GM20431 (cell line): Measurements from ENCODE around the gene C3orf49.

ENCODE experiments used
- in situ Hi-C: fragments of 300-500 bp; cut with MseI, MboI; formaldehyde crosslinking; loops from one replicate; pipeline ENCODE4 v1.15.0; 2020; ENCODE audit warnings: low sequenced_read_pairs; ENCODE audit not compliant: unreplicated experiment

Gene C3orf49, protein sequence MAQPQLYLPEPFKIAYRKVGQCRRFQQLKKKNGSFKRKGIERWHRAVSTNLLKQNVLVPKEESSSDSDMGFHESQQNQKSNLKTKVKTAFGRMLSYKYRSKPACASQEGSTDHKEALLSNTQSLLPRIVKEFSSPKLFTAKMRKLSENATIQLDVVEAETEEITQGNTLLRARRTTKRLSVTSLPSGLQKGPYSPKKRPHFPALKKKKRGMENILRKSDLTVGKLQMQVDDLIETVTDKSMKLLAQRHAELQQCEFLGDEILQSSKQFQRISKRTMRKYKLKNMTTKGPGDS

DNA sequence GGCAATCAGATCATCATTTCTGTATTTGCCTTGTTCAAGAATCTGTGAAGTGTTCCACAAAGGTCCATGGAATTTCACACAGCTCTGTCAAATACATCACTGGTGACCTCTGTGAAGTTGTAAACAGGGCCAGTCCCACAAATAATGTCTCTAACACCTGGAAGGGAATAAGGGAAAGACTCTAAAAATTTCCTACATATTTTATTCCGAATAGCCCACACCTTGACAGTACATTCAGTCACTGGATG, at the start of gene C3orf49:
C3orf49 (plus strand) TSS at position 149 of the 248 bp plus-strand sequence. CDS start 173 bp downstream, outside the sequence.
- in situ Hi-C loops: loop anchor here (25.0 kb wide), 1 partner anchor 1182 kb away; no protein-coding TSS in a partner anchor

DNA sequence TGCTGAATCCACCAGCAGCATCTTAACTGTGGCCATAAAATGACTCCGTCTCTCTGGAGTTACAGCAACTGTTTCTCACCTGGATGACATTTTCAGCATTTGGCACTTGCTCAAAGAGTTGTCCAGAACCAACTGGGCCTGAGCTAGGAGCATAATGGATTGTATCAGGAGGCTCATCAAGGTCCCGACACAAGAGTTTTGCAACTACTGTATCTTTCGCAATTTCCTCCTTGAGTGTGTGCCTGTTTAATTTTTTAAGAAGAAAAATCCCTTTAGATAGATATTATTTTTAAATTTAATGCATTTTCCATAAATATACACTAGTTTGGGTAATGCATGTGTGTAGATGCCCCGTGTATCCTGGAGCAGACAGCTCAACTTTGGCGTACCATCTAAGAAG, 44.3 kb upstream of the C3orf49 start:
- in situ Hi-C loops: no loop called here

DNA sequence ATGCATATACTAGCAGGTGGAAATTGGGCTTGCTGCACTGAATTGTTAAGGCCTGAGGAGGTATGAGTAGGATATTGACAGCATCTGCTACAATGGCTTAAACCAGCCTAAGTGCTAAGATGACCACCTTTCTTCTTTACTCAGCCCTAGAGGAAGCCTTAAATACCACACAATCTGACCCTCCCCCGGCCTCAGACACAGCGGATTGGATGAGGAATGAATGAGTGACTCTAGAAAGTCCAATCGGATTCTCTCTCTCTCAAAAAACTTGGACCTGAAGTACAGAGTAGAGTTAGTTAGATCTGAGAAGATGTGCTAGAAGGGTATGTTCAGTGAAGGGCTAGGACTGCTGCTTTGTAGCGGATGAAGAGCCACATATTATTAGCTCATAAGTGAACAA, 39.9 kb upstream of the C3orf49 start:
- in situ Hi-C loops: no loop called here

DNA sequence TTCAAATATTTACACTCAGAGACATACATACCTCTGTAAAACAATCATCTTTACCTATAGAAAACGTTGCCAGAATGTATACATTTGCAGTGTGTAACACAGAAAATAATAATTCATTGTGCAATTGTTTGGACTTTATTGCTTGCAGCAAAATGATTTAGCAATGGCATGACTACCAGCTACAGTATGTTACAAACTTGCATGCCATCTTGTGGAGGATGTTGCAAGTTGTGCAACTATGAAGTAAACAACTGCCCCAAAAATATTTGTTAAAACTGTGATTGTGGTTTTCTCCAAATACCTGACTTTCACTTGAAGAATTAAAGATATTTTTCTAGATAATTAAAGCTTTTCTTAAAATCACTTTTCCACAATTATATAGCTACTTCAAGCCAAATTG, 27.1 kb upstream of the C3orf49 start:
- in situ Hi-C loops: no loop called here

DNA sequence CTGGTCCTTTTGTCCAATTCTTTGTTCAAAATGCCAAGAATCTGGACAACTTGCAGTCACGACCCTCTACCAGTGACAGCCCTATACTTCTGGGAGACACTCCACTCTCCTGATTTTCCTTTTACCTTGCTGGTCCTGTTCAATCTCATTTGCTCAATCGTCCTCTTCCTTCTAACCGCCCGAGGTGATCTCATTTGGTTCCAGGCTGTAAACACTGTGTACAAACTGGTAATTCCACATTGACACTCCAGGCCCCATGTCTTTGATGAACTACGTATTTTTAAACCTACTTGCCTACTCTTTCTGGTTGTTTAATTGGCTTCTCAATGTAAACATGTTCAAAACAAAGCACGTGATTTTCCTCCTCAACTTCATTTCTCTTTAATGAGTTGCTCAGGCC, 23.7 kb upstream of the C3orf49 start:
- in situ Hi-C loops: no loop called here

DNA sequence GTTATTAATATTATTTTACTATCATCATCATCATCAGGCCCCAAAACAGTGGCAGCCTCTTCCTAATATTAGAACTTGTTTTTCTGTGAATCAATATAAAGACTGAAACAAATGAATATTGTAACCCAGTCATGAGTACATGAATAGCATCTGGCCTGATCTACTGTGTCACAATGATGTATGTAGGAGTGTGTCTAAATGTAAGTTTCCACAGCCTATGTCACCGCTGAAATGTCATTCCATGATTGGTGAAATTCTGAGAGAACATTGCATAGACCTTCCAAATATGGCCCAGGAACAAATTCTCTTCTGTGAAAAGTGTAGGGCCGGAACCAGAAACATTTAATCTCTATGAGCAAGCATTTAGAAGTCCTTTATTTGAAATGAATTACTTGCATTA, 20.6 kb upstream of the C3orf49 start:
- in situ Hi-C loops: no loop called here

DNA sequence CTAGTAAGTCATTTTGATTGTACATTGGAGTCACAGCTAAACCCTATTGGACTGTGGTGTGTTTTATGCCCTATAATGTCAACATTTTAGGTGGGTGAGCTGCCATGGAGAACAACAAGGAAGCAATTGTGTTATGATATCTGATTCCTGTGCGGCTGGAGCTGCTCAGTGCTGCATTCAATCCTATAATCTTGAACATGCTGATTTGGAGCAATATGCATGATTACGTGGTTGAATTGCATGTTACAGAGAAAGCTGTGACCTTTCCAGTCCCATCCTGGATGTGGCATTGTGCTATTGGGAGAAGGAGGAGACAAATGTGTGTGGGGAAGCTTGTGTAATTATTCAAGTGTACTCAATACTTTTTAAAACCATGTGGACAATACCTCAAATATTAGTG, 20.1 kb upstream of the C3orf49 start:
- in situ Hi-C loops: no loop called here

DNA sequence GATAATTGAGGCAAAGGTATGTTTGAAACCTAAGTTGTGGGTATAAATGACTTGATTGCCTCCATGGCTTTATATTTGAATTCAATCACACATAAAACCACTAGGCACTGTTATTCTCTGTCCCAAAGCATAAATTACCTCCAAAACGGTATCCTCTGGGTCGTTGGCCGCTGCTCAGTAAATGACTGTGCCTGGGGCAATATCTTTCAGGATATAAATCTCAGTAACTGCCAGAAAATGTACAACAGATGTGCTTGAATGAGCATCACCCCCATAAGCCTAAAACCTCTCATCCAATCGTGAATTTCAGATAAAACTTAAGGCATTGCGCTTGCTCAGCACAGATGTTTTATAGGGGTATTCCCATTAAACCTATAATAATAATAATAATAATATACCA, 19.0 kb upstream of the C3orf49 start:
- in situ Hi-C loops: loop anchor here (25.0 kb wide), 1 partner anchor 1163 kb away; no protein-coding TSS in a partner anchor

DNA sequence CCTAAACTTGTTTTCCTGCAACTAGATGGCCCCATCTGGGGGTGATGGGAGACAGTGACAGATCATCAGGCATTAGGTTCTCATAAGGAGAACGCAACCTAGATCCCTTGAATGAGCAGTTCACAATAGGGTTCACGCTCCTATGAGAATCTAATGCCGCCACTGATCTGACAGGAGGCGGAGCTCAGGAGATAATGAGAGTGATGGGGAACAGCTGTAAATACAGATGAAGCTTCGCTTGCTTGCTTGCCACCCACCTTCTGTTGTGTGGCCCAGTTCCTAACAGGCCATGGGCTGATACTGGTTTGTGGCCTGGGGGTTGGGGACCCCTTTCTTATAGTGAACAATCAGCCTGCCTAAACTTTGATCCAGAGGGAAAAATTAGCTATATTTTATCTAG, 15.2 kb upstream of the C3orf49 start:
- in situ Hi-C loops: loop anchor here (25.0 kb wide), 1 partner anchor 1167 kb away; no protein-coding TSS in a partner anchor

DNA sequence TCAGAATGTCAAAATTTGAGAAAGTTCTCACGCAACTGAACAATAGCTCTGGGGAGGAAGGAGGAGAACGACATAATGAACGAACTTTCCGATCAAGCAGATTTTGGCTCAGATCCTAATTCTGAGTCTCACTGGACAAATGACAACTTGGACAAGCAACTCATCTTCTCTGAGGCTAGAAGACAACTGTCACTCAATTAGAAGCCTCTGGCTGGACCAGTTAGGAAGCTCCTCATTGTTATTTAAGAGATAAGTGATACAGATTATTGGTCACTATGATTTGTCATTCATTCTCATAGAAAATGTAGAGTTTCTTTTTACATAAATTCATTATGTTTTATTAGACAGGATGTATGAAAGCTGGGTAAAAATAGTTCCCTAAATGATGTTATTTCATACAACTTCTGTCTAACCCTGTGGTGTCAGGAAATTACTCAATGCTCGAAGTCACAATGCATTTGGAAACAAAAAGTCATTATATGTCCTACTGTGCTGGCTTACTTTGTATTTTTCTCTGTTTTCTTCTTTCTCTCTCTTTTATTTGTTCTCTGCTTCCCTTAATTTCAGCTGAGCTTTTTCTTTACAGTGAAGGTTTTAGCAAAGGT, 11.0 kb upstream of the C3orf49 start:
- in situ Hi-C loops: loop anchor here (25.0 kb wide), 1 partner anchor 1171 kb away; no protein-coding TSS in a partner anchor

DNA sequence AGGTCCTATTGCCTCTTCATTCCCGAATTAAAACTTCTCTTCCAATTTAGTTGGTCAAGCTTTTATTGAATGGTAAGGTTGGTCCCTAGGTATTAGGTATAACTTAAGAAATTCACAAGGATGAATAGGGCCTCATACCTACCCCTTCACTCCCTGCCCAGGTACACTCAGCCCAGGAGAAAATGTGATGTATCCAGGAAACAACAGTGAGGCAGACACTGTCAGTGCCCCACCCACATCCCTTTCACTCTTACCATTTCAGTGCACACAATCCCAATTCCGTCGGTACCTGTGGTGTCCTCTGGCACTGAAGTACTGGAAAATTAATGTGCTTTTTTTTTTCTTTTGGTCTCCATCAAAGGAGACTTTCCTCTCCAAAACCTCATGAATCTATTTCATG, 10.5 kb upstream of the C3orf49 start:
- in situ Hi-C loops: loop anchor here (25.0 kb wide), 1 partner anchor 1171 kb away; no protein-coding TSS in a partner anchor

DNA sequence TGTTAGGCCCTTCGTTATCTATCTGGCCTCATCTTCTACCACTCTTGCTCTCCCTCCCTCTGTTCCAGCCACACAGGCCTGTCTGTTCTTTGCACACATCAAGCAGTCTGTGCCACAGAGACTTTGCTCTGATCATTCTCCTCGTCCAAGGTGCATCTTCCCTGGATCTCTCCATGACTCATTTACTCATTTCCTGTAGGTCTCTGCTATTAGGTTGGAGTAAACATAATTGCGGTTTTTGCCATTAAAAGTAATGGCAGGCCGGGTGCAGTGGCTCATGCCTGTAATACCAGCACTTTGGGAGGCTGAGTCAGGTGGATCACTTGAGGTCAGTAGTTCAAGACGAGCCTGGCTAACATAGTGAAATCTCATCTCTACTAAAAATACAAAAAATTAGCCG, 9.5 kb upstream of the C3orf49 start:
- in situ Hi-C loops: loop anchor here (25.0 kb wide), 1 partner anchor 1172 kb away; no protein-coding TSS in a partner anchor

DNA sequence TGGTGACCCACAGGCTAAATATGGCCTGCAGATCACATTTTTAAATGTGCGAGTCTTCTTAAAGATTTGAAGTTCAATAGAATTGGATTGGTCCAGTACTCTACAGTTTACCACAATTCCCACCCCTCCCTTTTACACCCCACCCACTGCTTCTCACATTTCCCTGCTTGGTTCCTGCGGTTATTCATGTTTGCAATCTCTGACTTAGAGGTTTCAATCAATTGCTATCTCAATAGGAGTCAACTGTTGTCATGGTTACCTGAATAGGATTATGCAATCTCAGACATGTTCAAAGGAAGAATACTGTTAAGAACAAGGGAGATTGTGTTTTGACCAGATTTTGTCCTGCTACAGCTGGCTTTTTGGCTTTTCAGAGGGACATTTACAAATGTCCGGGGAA, 4.9 kb upstream of the C3orf49 start:
- in situ Hi-C loops: loop anchor here (25.0 kb wide), 1 partner anchor 1177 kb away; no protein-coding TSS in a partner anchor

DNA sequence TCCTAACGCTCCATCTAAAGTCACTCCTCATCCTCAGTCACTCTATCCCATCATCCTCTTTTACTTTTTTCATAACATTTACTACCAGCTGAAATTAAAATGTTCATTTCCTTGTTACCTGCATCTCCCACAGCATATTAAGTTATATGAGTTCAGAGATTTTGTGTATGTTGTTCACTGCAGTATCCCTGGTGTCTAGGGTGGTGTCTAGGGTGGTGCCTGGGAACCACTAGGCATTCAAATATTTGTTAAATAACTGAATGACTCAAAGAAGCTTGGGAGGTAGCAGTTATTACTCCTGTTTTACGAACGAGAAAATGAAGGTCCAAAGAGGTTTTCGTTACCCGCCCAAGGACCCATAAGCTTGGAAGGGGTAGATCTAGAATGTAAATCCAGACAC, 1.9 kb upstream of the C3orf49 start:
- in situ Hi-C loops: loop anchor here (25.0 kb wide), 1 partner anchor 1180 kb away; no protein-coding TSS in a partner anchor

DNA sequence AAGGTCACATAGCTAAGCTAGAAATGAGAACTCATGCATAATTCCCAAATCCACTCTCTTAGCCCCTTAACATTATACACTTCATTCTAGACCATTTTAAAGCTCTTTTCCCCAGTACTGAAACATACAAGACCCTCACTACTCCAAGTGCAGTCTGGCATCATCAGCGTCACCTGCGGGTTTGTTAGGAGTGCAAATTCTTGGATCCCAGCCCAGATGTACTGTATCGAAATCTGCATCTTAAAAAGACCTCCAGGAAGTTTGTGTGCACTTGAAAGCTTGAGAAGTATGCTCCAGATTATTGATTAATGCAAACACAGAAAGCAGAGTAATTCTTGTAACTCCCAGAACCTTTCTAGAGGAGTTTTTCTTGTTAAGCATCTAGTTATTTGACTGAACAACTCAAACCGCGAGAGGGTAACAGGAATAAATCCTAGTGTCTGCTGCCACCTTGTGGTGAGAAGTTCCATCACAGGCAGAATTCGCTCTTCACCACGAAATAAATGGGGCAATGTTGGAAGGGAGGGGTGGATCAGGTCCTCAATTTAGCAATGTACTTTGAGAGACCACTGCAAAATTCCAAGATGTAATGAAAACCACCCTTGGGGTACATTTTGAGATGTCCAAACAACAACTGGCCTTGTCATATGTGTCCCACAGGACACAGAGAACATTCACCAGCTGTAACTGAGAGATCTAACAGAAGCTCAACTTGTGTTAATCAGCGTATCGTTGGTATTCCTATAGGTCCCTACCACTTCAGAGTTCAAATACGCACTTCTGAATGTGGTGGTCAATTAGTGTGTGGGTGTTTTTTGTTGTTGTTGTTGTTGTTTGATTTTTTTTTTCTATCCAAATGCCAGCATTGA, 583 bp upstream of the C3orf49 start:
- in situ Hi-C loops: loop anchor here (25.0 kb wide), 1 partner anchor 1181 kb away; no protein-coding TSS in a partner anchor

DNA sequence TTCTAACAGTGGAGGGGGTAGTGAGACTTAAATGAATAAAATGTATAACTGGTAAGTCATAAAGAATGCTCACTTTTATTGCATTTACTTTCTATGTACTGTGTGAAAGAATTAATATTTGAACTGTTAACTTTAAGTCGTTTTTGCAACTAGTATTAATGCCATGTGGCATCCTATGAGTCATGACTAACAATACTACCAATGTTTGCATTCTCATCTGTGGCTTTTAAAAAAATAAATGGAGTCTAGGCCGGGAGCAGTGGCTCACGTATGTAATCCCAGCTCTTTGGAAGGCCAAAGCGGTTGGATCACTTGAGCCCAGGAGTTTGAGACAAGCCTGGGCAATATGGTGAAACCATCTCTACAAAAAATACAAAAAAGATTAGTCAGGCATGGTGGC, 5.2 kb downstream of the C3orf49 start:
- in situ Hi-C loops: loop anchor here (10.0 to 25.0 kb wide), 2 partner anchors 470 to 1187 kb away; no protein-coding TSS in a partner anchor

DNA sequence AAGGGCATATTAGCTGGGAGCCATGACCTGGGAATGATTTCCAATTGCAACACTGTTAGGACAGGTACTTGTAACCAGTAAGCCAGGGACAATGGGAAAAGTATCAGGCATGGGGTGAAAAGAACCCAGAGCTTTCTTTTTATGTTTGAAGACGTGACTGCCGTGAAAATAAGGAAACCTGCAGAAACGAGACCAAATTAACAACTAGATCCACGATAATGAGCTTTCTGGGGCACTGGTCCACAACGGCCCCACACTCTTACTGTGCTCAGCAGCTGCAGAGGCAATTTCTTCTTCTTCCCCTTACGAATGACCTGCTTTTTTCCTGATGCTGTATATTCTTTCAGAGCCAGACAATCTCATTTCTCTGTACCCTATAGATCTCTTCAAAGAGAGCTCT, 11.4 kb downstream of the C3orf49 start:
- in situ Hi-C loops: no loop called here

DNA sequence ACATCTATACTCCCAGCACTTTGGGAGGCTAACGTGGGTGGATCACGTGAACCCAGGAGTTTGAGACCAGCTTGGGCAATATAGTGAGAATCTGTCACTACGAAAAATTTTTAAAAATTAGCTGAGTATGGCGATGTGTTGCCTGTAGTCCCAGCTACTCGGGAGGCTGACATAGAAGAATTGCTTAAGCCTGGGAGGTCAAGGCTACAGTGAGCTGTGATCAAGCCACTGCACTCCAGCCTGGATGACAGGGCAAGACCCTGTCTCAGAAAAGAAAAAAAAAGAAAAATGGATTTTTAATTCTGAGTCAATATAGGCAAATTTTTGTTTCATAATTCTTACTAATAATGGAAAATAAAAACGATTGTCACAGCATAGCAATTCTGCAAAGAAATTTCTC, 13.3 kb downstream of the C3orf49 start:
- in situ Hi-C loops: no loop called here

DNA sequence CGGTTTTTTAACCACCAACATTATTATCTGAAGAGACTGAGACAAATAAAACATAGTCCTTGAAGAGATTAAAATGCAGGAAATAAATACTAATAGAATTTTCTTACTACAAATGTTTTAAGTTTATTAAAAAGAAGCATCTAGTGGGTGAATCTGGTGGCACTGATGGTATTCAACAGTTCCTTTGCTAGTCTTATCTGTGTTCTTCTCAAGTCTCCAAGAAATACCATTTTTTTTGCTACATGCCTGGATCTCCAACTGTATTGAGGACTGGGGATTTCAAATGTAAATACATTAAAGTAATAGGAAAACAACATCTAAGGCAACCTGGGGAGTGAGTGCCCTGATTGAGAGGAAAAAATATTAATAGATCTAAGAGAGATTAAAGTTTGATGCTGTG, 22.6 kb downstream of the C3orf49 start:
- in situ Hi-C loops: no loop called here

DNA sequence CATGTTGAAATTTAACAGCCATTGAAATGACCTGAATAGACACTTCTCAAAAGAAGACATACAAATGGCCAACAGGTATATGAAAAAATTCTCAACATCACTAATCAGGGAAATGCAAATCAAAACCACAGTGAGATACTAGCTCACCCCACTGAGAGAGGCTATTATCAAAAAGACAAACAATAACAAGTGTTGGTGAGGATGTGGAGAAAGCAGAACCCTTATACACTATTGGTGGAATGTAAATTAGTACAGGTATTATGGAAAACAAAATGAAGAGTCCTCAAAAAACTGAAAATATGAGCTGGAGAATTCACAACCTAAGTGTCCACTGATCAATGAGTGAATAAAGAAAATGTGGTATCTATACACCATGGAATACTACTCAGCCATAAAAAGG, 23.0 kb downstream of the C3orf49 start:
- in situ Hi-C loops: no loop called here

DNA sequence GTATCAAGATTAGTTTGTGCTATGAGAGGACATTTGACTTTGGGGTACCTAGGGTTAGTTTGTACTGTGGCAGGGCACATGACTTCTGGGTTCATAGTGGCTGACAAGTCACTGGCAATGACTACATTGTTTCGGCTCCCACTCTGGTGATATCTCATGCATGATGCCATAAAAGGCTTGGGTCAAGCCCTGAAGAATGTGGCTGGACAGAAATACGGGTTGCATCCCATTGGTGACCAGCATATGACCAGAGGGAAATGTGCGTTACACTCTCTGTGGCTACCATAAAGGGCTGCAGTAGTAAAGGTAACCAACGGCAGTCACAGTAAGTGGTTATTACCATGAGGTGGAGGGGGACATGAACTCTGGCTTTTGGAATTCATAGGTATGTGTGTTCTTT, 26.1 kb downstream of the C3orf49 start:
- in situ Hi-C loops: no loop called here
